ENCODE data around the gene TRPM2.

GRCh38 chr21:44320847-44321246 lies 32.6 kb upstream of the TRPM2 start:
- TF ChIP-seq RFX5 (IDR thresholded peaks at IDR 0.05; ENCODE audit: low read depth, low read length), result no peak
- TF ChIP-seq CTCF (IDR thresholded peaks at IDR 0.05 in 2 of 3, conservative IDR thresholded peaks at IDR 0.05 in 1 of 3; ENCODE audit: control insufficient read depth in 2 of 3, extremely low read depth in 1 of 3, insufficient read depth in 1 of 3, low read depth in 3 of 3, low read length in 3 of 3), result no peak
- TF ChIP-seq CHD1 (IDR thresholded peaks at IDR 0.05; ENCODE audit: low read depth, low read length), result no peak
- no peak for TF ChIP-seq EZH2 (IDR thresholded peaks at IDR 0.05; ENCODE audit: borderline replicate concordance, control insufficient read depth, low read depth, low read length)
- no peak for TF ChIP-seq LARP7 (IDR thresholded peaks at IDR 0.05)
- TF ChIP-seq JUND (IDR thresholded peaks at IDR 0.05; ENCODE audit: low read depth, low read length), result no peak
- TF ChIP-seq BCLAF1 (IDR thresholded peaks at IDR 0.05), result no peak
- TF ChIP-seq TAF1 (IDR thresholded peaks at IDR 0.05; ENCODE audit: borderline replicate concordance, low read depth, low read length), result no peak
- TF ChIP-seq BMI1 (IDR thresholded peaks at IDR 0.05; ENCODE audit: borderline replicate concordance), result no peak
- no peak for TF ChIP-seq ATF2 (IDR thresholded peaks at IDR 0.05; ENCODE audit: low read length)
